ENCODE results near the gene FANCI. TPM values are rescaled to one million over a fixed set of nuclear protein-coding genes. Genes with fewer than 3 reads are reported as not detected.
A peak's percentile ranks its signal among the peaks of the same experiment; 100 is the strongest.

The FANCI gene
- total RNA-seq, 1 experiment from 2014 or later = 60.3 TPM

DNA sequence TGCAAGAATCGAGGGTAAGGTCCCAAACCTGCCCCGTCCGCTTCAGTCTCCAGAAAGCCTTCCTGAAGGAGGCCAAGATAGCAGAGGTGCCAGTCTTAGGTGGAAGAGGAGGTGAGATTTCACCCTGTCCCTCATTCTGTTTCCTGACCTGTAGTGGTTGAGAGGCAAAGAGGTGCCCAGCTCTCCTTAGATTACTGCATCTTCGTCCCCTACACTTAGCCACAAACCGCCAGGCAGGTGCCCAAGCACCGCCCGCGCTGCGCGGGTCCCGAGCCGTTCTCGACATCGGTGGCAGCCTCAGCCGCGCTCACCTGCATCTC lies 114.6 kb downstream of the FANCI start:
- Histone ChIP-seq H3K27ac (ENCODE audit: low read length) (no peak overlapping the region), H3K9ac (ENCODE audit: low read length) (peak overlapping the region; percentile 75; the same call in 1 of the 2 replicates), H3K79me2 (ENCODE audit: low read length) (no peaks in the 10 kb centered on the region), H3K27me3 (ENCODE audit: low read length) (no peaks in the 10 kb centered on the region), H3K9me2 (replicated peaks; ENCODE audit: insufficient read depth, low read length) (no peaks in the 10 kb centered on the region), H3K4me3 (ENCODE audit: low read length) (peak overlapping the region; percentile 69; the same call in 1 of the 2 replicates), H3K9me3 (ENCODE audit: low read length) (no peaks in the 10 kb centered on the region), H3K4me1 (ENCODE audit: low read length) (peaks cover 7% of the 10 kb centered on the region), H4K20me1 (ENCODE audit: insufficient read depth, low read depth, low read length) (no peaks in the 10 kb centered on the region), H3K36me3 (ENCODE audit: insufficient read depth, low read length) (no peaks in the 10 kb centered on the region), H3K4me2 (ENCODE audit: low read depth, low read length, poor library complexity, severe bottlenecking) (peak overlapping the region; percentile 82), H2AFZ (ENCODE audit: low read length) (peak overlapping the region; percentile 95; the same call in 1 of the 2 replicates)
- no peak for DNase-seq

DNA sequence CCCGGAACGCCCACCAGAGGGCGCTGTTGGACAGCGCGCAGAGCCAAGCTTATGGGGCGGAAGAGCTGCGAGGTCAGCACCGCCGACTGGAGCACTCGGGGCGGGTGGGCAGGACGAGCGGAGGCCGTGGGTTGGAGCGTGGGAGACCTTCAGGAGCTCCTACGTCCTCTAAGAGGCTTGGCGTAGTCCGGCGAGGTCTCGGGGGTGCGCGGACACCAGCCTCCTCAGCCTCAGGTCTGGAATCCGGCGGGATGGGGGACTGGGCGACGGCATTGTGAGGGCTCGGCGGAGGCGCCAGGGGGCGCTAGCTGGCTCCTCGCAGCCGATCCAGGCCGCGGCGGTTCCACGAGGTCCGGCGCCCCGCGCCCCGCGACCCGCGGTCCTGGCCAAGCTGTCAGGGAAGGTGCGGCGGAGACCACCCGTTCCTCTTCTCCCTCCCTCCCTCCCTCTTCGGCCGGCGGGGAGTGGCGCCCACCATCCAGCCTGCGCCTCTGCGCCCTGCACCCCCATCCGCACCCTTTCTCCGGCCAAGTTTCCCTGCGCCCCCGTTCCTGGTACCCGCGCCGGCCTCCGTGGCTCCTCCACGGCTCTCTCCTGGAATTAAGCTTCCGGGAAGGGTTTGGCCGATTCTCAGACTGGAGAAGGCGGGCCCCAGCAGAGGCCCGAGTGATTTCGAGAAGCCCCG lies 115.1 kb downstream of the FANCI start:
- Histone ChIP-seq H3K9ac (ENCODE audit: low read length) (peak overlapping the region; percentile 75), H2AFZ (ENCODE audit: low read length) (peak overlapping the region; percentile 95; the same call in 1 of the 2 replicates), H3K79me2 (ENCODE audit: low read length) (no peaks in the 10 kb centered on the region)

DNA sequence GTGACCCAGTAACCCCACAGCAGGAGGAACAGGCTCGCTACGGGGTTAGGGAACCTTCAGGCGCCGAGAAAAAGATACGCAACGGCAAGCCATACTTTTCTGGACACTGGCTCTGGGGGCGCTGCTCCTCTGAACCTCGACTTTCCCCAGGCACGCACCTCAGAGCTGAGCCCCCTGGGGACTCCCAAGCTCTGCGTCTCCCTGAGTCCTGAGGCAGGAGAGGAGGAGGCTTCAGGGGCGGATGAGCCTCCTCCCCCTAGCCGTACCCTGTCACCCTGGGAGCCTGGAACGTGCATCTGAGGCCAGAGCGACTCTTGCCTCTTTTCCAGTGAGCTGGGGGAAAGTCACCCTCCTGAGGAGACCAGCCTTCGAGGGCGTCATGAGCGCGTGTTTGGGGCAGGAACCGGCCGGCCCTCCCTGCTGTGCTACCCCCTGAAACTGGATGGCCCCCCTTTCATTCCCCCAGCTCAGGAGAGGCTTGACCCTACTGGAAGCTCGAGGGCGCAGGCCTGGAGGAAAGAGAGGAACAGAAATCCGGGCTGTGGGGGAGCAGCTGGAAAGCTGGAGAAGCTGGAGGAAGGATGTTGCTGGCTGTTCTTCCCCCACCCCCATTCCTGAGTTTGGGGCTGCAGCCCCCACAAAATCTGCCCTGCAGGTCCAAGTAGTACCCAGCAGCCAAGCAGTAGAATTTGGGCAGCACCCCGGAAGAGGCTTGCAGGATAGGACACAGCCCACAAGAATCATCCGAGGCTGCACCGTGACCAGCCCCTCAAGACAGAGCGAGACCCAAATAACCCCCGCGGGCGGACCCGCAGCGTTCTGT lies 115.9 kb downstream of the FANCI start:
- H3K36me3 ChIP-seq (ENCODE audit: insufficient read depth, low read length) = no peaks in the 10 kb centered on the region
- no peak overlapping the region for H3K4me3 ChIP-seq (ENCODE audit: low read length)
- H3K27me3 ChIP-seq (ENCODE audit: low read length) = no peaks in the 10 kb centered on the region
- no peaks in the 10 kb centered on the region for H3K9me3 ChIP-seq (ENCODE audit: low read length)
- DNase-seq = peak; percentile 52
- H2AFZ ChIP-seq (ENCODE audit: low read length) = no peak overlapping the region
- no peaks in the 10 kb centered on the region for H3K9me2 ChIP-seq (replicated peaks; ENCODE audit: insufficient read depth, low read length)
- H3K4me1 ChIP-seq (ENCODE audit: low read length) = peaks cover 14% of the 10 kb centered on the region
- H3K9ac ChIP-seq (ENCODE audit: low read length) = no peak overlapping the region
- H3K27ac ChIP-seq (ENCODE audit: low read length) = no peak overlapping the region
- H4K20me1 ChIP-seq (ENCODE audit: insufficient read depth, low read depth, low read length) = no peaks in the 10 kb centered on the region
- H3K4me2 ChIP-seq (ENCODE audit: low read depth, low read length, poor library complexity, severe bottlenecking) = peak overlapping the region; percentile 82
- no peaks in the 10 kb centered on the region for H3K79me2 ChIP-seq (ENCODE audit: low read length)

More for the DNA sequence above, 115.1 kb downstream of the FANCI start:
- Histone ChIP-seq H3K9me3 (ENCODE audit: low read length) (no peaks in the 10 kb centered on the region), H3K4me3 (ENCODE audit: low read length) (peak overlapping the region; percentile 69), H3K4me2 (ENCODE audit: low read depth, low read length, poor library complexity, severe bottlenecking) (peak overlapping the region; percentile 82), H3K4me1 (ENCODE audit: low read length) (peaks cover 7% of the 10 kb centered on the region), H4K20me1 (ENCODE audit: insufficient read depth, low read depth, low read length) (no peaks in the 10 kb centered on the region), H3K27me3 (ENCODE audit: low read length) (no peaks in the 10 kb centered on the region), H3K27ac (ENCODE audit: low read length) (no peak overlapping the region), H3K9me2 (replicated peaks; ENCODE audit: insufficient read depth, low read length) (no peaks in the 10 kb centered on the region), H3K36me3 (ENCODE audit: insufficient read depth, low read length) (no peaks in the 10 kb centered on the region)
- DNase-seq = peak; percentile 94

- no peak overlapping the region for H3K4me3 ChIP-seq (ENCODE audit: low read length)
- no peak overlapping the region for H3K27ac ChIP-seq (ENCODE audit: low read length)
- H3K9me3 ChIP-seq (ENCODE audit: low read length) = no peaks in the 10 kb centered on the region
- peaks cover 14% of the 10 kb centered on the region for H3K4me1 ChIP-seq (ENCODE audit: low read length)
- H3K9ac ChIP-seq (ENCODE audit: low read length) = no peak overlapping the region
- H3K36me3 ChIP-seq (ENCODE audit: insufficient read depth, low read length) = no peaks in the 10 kb centered on the region
- no peaks in the 10 kb centered on the region for H3K27me3 ChIP-seq (ENCODE audit: low read length)
- H4K20me1 ChIP-seq (ENCODE audit: insufficient read depth, low read depth, low read length) = no peaks in the 10 kb centered on the region
- no peak overlapping the region for H3K4me2 ChIP-seq (ENCODE audit: low read depth, low read length, poor library complexity, severe bottlenecking)
- H2AFZ ChIP-seq (ENCODE audit: low read length) = no peak overlapping the region
- H3K9me2 ChIP-seq (replicated peaks; ENCODE audit: insufficient read depth, low read length) = no peaks in the 10 kb centered on the region
- no peaks in the 10 kb centered on the region for H3K79me2 ChIP-seq (ENCODE audit: low read length)
- no peak for DNase-seq
These were observed 116.7 kb downstream of the FANCI start for GRCh38 chr15:89360294-89360971.

- no peak overlapping the region for H2AFZ ChIP-seq (ENCODE audit: low read length)
- no peak overlapping the region for H3K4me2 ChIP-seq (ENCODE audit: low read depth, low read length, poor library complexity, severe bottlenecking)
- H3K4me1 ChIP-seq (ENCODE audit: low read length) = peaks cover 14% of the 10 kb centered on the region
- no peaks in the 10 kb centered on the region for H3K79me2 ChIP-seq (ENCODE audit: low read length)
- H3K27ac ChIP-seq (ENCODE audit: low read length) = no peak overlapping the region
- H3K9me3 ChIP-seq (ENCODE audit: low read length) = no peaks in the 10 kb centered on the region
- H4K20me1 ChIP-seq (ENCODE audit: insufficient read depth, low read depth, low read length) = no peaks in the 10 kb centered on the region
- no peaks in the 10 kb centered on the region for H3K27me3 ChIP-seq (ENCODE audit: low read length)
- DNase-seq = peak; percentile 82
- no peak overlapping the region for H3K4me3 ChIP-seq (ENCODE audit: low read length)
- H3K9me2 ChIP-seq (replicated peaks; ENCODE audit: insufficient read depth, low read length) = no peaks in the 10 kb centered on the region
- H3K9ac ChIP-seq (ENCODE audit: low read length) = no peak overlapping the region
- no peaks in the 10 kb centered on the region for H3K36me3 ChIP-seq (ENCODE audit: insufficient read depth, low read length)
These were observed 117.8 kb downstream of the FANCI start for GRCh38 chr15:89361451-89362202.

- Histone ChIP-seq H3K9ac (ENCODE audit: low read length) (no peak overlapping the region), H3K9me2 (replicated peaks; ENCODE audit: insufficient read depth, low read length) (no peaks in the 10 kb centered on the region), H3K9me3 (ENCODE audit: low read length) (no peaks in the 10 kb centered on the region), H4K20me1 (ENCODE audit: insufficient read depth, low read depth, low read length) (no peaks in the 10 kb centered on the region), H3K4me2 (ENCODE audit: low read depth, low read length, poor library complexity, severe bottlenecking) (no peak overlapping the region), H3K4me3 (ENCODE audit: low read length) (no peak overlapping the region), H3K36me3 (ENCODE audit: insufficient read depth, low read length) (no peaks in the 10 kb centered on the region), H3K4me1 (ENCODE audit: low read length) (peaks cover 14% of the 10 kb centered on the region), H3K79me2 (ENCODE audit: low read length) (no peaks in the 10 kb centered on the region), H3K27ac (ENCODE audit: low read length) (no peak overlapping the region), H2AFZ (ENCODE audit: low read length) (no peak overlapping the region), H3K27me3 (ENCODE audit: low read length) (no peaks in the 10 kb centered on the region)
- no peak for DNase-seq
These were observed 118.7 kb downstream of the FANCI start for GRCh38 chr15:89362203-89363101.

- Histone ChIP-seq H3K27me3 (ENCODE audit: low read length) (no peaks in the 10 kb centered on the region), H3K9me3 (ENCODE audit: low read length) (no peaks in the 10 kb centered on the region)
These were observed 119.4 kb downstream of the FANCI start for GRCh38 chr15:89363133-89363532.

More at GRCh38 chr15:89363133-89363532, 119.4 kb downstream of the FANCI start:
- H4K20me1 ChIP-seq (ENCODE audit: insufficient read depth, low read depth, low read length) = no peaks in the 10 kb centered on the region
- H3K4me1 ChIP-seq (ENCODE audit: low read length) = peaks cover 14% of the 10 kb centered on the region
- DNase-seq = no peak
- H3K9ac ChIP-seq (ENCODE audit: low read length) = no peak overlapping the region
- H2AFZ ChIP-seq (ENCODE audit: low read length) = no peak overlapping the region
- H3K9me2 ChIP-seq (replicated peaks; ENCODE audit: insufficient read depth, low read length) = no peaks in the 10 kb centered on the region
- no peak overlapping the region for H3K4me2 ChIP-seq (ENCODE audit: low read depth, low read length, poor library complexity, severe bottlenecking)
- no peaks in the 10 kb centered on the region for H3K79me2 ChIP-seq (ENCODE audit: low read length)
- no peak overlapping the region for H3K4me3 ChIP-seq (ENCODE audit: low read length)
- no peak overlapping the region for H3K27ac ChIP-seq (ENCODE audit: low read length)
- H3K36me3 ChIP-seq (ENCODE audit: insufficient read depth, low read length) = no peaks in the 10 kb centered on the region
